GM23248 (cell line): ENCODE measurements around the gene PRH1. TPM values are rescaled to one million over a fixed set of nuclear protein-coding genes. Genes with fewer than 3 reads are reported as not detected.

Source experiments
- DNase-seq: peaks from one replicate; pipeline ENCODE4 v3.0.0-alpha.2; 2015
- H2AFZ ChIP-seq: fragments of 200-600 bp; sonication (generic); 2 replicates; pipeline ENCODE4 v1.6.1; 2016; ENCODE audit warnings: antibody characterized with exemption
- H3F3A ChIP-seq: fragments of 200-600 bp; sonication (generic); 2 replicates; pipeline ENCODE4 v1.6.1; 2016; ENCODE audit warnings: mild to moderate bottlenecking, antibody characterized with exemption, mixed run types; ENCODE audit not compliant: insufficient read depth
- H3K27ac ChIP-seq: fragments of 200-600 bp; sonication (generic); 2 replicates; pipeline ENCODE4 v1.5.1; 2016; ENCODE audit warnings: mild to moderate bottlenecking
- H3K27me3 ChIP-seq: fragments of 200-600 bp; sonication (generic); replicated peaks from 2 replicates; pipeline ENCODE4 v1.6.1; 2016; ENCODE audit warnings: mild to moderate bottlenecking; ENCODE audit not compliant: insufficient read depth
- H3K36me3 ChIP-seq: fragments of 200-600 bp; sonication (generic); 2 replicates; pipeline ENCODE4 v1.6.1; 2016; ENCODE audit warnings: low read depth, mild to moderate bottlenecking
- H3K4me1 ChIP-seq: fragments of 200-600 bp; sonication (generic); 2 replicates; pipeline ENCODE4 v1.6.1; 2016; ENCODE audit warnings: mild to moderate bottlenecking; ENCODE audit not compliant: insufficient read depth
- H3K4me2 ChIP-seq: fragments of 200-600 bp; sonication (generic); one replicate; pipeline ENCODE4 v1.6.1; 2016; ENCODE audit warnings: mild to moderate bottlenecking; ENCODE audit not compliant: unreplicated experiment
- H3K4me3 ChIP-seq: fragments of 200-600 bp; sonication (generic); 2 replicates; pipeline ENCODE4 v1.5.1; 2016; ENCODE audit warnings: mild to moderate bottlenecking
- H3K79me2 ChIP-seq: fragments of 200-600 bp; sonication (generic); 2 replicates; pipeline ENCODE4 v1.6.1; 2016; ENCODE audit warnings: mild to moderate bottlenecking; ENCODE audit not compliant: insufficient read depth
- H3K9ac ChIP-seq: fragments of 200-600 bp; sonication (generic); 2 replicates; pipeline ENCODE4 v1.6.1; 2016; ENCODE audit warnings: mild to moderate bottlenecking
- H3K9me2 ChIP-seq: fragments of 200-600 bp; sonication (generic); 2 replicates; pipeline ENCODE4 v1.6.1; 2016; ENCODE audit warnings: mixed run types, mild to moderate bottlenecking, moderate library complexity; ENCODE audit not compliant: insufficient read depth
- H3K9me3 ChIP-seq: fragments of 200-600 bp; sonication (generic); one replicate; pipeline ENCODE4 v1.6.1; 2017; ENCODE audit warnings: low read depth
- H4K20me1 ChIP-seq: fragments of 200-600 bp; sonication (generic); 2 replicates; pipeline ENCODE4 v1.6.0; 2016; ENCODE audit not compliant: insufficient read depth
- EZH2 ChIP-seq: fragments of 200-600 bp; sonication (generic); IDR thresholded peaks from 2 replicates; pipeline ENCODE4 v1.6.1; 2018; ENCODE audit warnings: antibody characterized with exemption, mild to moderate bottlenecking; ENCODE audit not compliant: insufficient read depth, poor library complexity, severe bottlenecking
- EZH2phosphoT487 ChIP-seq: fragments of 200-600 bp; sonication (generic); IDR thresholded peaks from 2 replicates; pipeline ENCODE4 v1.6.1; 2018; ENCODE audit warnings: antibody characterized with exemption, moderate library complexity, mild to moderate bottlenecking, low read depth; ENCODE audit not compliant: insufficient read depth
- WGBS, 2 experiments: methylation state at CpG; one replicate each; pipeline ENCODE4 v1.1.6; 2015 to 2017; ENCODE audit warnings: low lambda C conversion rate in 2 of 2, low coverage in 1 of 2; ENCODE audit errors: missing lambda C conversion rate in 2 of 2; 5-methylcytosine and 5-hydroxymethylcytosine counted together
- in situ Hi-C: fragments of 300-500 bp; cut with MboI; formaldehyde crosslinking; loops from 2 replicates; pipeline ENCODE4 v1.15.0; 2020
- polyA plus RNA-seq: library from polyadenylated mRNA; unstranded; fragments of >200 nt; fragmentation: Nextera tagmentation; extraction: Ambion mirVana; gene quantifications from 2 replicates; pipeline ENCODE4 v1.2.1, GENCODE V29; 2016
- total RNA-seq: library from RNA; depleted of rRNA; stranded (reverse); fragments of >200 nt; shearing (Covaris generic); gene quantifications from 2 replicates; pipeline ENCODE4 v1.2.3, GENCODE V29; 2014

PRH1 gene
- total and polyA plus RNA-seq, 2 experiments from 2014 or later = 7.3 to 10.7 TPM

DNA sequence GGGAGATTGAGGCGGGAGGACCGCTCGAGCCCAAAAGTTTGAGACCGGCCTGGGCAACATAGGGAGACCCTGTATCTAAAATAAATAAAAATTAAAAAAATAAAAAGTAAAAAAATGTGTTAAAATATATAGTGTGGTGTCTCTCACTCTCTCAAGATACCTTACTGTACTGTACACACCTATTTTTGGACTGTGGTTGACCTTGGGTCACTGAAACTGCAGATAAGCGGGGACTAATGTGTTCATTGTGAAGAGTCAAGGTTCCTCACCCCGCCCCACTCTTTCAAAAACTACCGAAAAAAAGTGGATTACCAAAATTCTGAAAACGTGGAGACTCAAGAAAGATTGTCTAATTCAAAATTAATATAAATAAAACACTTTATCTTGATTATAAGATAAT, 26.3 kb upstream of the PRH1 start:
- Histone ChIP-seq H3K27me3 (no peaks in the 10 kb centered on the region), H2AFZ (no peak overlapping the region), H4K20me1 (no peaks in the 10 kb centered on the region), H3K9ac (no peak overlapping the region), H3F3A (no peaks in the 10 kb centered on the region), H3K4me2 (no peak overlapping the region), H3K27ac (no peak overlapping the region), H3K9me2 (no peaks in the 10 kb centered on the region), H3K9me3 (no peaks in the 10 kb centered on the region), H3K79me2 (no peaks in the 10 kb centered on the region), H3K4me3 (no peak overlapping the region), H3K36me3 (no peaks in the 10 kb centered on the region), H3K4me1 (no peaks in the 10 kb centered on the region)
- in situ Hi-C loops = no loop called here
- TF ChIP-seq EZH2 (no peak), EZH2phosphoT487 (no peak)
- WGBS, 2 experiments = 84 to 85% methylated on average over 8 of the region's 8 CpGs
- DNase-seq = no peak

DNA sequence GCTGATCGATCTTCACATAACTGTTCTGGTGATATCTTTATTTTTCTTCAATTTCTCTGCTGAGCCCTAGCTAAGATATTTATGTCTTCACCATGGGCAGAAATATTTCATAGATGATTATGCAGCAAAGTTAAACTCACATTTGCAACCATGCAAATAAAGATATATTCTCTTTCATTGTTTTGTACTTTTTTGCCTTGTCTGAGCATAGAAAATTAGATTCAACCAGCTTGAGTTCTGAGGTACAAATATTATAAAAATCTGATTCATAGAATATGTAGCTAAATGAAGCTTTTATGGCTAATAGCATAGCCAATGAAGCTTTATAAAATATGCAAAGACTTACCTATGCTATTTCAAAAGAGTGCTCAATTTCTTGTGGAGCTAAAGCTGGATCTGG, 25.4 kb upstream of the PRH1 start, which contains the start of gene TAS2R13:
Gene TAS2R13 (minus strand): TSS at position 101 of the 400 bp plus-strand sequence. CDS start 264 bp downstream, outside the sequence.
- H3K4me2 ChIP-seq = no peak within 1 kb of the TSS
- H3K9me2 ChIP-seq = no peaks in the 10 kb centered on the region
- no peaks in the 10 kb centered on the region for H3K36me3 ChIP-seq
- H3F3A ChIP-seq = no peaks in the 10 kb centered on the region
- H4K20me1 ChIP-seq = no peaks in the 10 kb centered on the region
- no peak within 1 kb of the TSS for H2AFZ ChIP-seq
- no peaks in the 10 kb centered on the region for H3K9me3 ChIP-seq
- H3K27ac ChIP-seq = no peak within 1 kb of the TSS
- in situ Hi-C loops = no loop called here
- H3K27me3 ChIP-seq = no peaks in the 10 kb centered on the region
- no peak for DNase-seq
- no peaks in the 10 kb centered on the region for H3K79me2 ChIP-seq
- H3K4me3 ChIP-seq = no peak within 1 kb of the TSS
- TF ChIP-seq EZH2 (no peak), EZH2phosphoT487 (no peak)
- H3K4me1 ChIP-seq = no peaks in the 10 kb centered on the region
- WGBS, 2 experiments = 90 to 100% methylated on average over 1 of the region's 1 CpG
- no peak within 1 kb of the TSS for H3K9ac ChIP-seq

DNA sequence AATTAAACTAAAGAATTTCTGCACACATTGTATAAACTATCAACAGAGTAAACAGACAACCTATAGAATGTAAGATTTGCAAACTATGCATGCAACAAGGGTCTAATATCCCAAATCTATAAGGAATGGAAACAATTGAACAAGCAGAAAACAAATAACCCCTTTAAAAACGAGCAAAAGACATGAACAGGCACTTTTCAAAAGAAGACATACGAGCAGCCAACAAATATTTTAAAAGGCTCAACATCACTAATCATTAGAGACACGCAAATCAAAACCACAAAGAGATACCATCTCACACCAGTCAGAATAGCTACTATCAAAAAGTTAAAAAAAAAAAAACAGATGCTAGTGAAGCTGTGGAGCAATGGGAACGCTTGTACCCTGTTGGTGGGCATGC, 20.6 kb upstream of the PRH1 start:
- H3K4me1 ChIP-seq = no peaks in the 10 kb centered on the region
- WGBS, 2 experiments = 71 to 74% methylated on average over 4 of the region's 4 CpGs
- H3K9me2 ChIP-seq = no peaks in the 10 kb centered on the region
- no peak for TF ChIP-seq EZH2
- no peak for TF ChIP-seq EZH2phosphoT487
- H2AFZ ChIP-seq = no peak overlapping the region
- no peak overlapping the region for H3K9ac ChIP-seq
- no peak for DNase-seq
- H3K27me3 ChIP-seq = no peaks in the 10 kb centered on the region
- no peaks in the 10 kb centered on the region for H4K20me1 ChIP-seq
- no peak overlapping the region for H3K27ac ChIP-seq
- no peak overlapping the region for H3K4me2 ChIP-seq
- H3K79me2 ChIP-seq = no peaks in the 10 kb centered on the region
- H3K9me3 ChIP-seq = no peaks in the 10 kb centered on the region
- no peaks in the 10 kb centered on the region for H3F3A ChIP-seq
- no peak overlapping the region for H3K4me3 ChIP-seq
- in situ Hi-C loops = no loop called here
- H3K36me3 ChIP-seq = no peaks in the 10 kb centered on the region

DNA sequence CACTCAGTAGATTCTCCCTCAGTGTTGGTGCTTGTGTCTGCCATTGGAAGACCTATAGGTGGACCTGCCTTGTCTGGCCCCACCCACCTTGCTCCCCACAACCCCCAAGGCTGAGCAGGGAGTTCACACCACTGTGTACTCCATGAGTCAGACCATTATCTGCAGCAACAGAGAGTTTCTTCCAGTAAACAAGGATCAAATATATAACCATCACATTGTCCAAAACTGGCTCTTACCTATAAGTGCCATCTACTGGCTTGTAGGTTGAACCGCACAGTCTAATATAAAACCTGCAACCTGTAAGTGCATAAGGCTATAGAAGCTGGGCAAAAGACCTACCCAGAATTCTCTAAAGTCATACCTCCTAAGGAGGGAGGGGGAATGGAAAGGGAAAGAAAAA, 17.4 kb upstream of the PRH1 start:
- 96 to 97% methylated on average over 1 of the region's 1 CpG for WGBS, 2 experiments
- Histone ChIP-seq H3K9ac (no peak overlapping the region), H3K79me2 (no peaks in the 10 kb centered on the region), H3K36me3 (no peaks in the 10 kb centered on the region), H3K27me3 (no peaks in the 10 kb centered on the region), H3K27ac (no peak overlapping the region), H3K9me2 (no peaks in the 10 kb centered on the region), H3K4me1 (no peaks in the 10 kb centered on the region), H4K20me1 (no peaks in the 10 kb centered on the region), H3F3A (no peaks in the 10 kb centered on the region), H3K9me3 (no peaks in the 10 kb centered on the region), H2AFZ (no peak overlapping the region), H3K4me3 (no peak overlapping the region), H3K4me2 (no peak overlapping the region)
- DNase-seq = no peak
- TF ChIP-seq EZH2phosphoT487 (no peak), EZH2 (no peak)
- in situ Hi-C loops = no loop called here

DNA sequence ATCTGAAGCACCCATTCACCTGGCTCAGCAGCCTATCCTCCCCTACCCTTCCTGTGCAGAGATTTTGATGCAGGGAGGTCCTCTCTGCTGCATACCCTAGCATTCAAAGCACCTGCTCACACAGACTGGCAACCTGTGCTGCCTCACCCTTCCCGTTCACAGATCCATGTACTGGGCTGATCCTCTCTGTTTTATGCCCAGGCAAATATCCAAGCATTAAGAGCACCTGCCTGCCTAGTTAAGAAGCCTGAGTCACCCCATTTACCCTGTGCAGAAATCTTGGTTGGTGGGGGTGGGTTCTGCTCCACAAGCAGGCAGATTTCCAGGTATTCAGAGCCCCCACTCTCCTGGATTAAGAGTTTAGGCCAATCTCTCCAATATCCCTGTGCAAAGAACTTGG, 16.9 kb upstream of the PRH1 start:
- H3K9ac ChIP-seq = no peak overlapping the region
- no peaks in the 10 kb centered on the region for H3F3A ChIP-seq
- WGBS, 2 experiments = 69 to 91% methylated on average over 1 of the region's 1 CpG

More for the DNA sequence above, 16.9 kb upstream of the PRH1 start:
- H3K9me2 ChIP-seq = no peaks in the 10 kb centered on the region
- no peak overlapping the region for H3K4me2 ChIP-seq
- in situ Hi-C loops = no loop called here
- no peaks in the 10 kb centered on the region for H4K20me1 ChIP-seq
- no peaks in the 10 kb centered on the region for H3K4me1 ChIP-seq
- no peak for DNase-seq
- H3K36me3 ChIP-seq = no peaks in the 10 kb centered on the region
- no peaks in the 10 kb centered on the region for H3K27me3 ChIP-seq
- H3K27ac ChIP-seq = no peak overlapping the region
- H3K4me3 ChIP-seq = no peak overlapping the region
- no peaks in the 10 kb centered on the region for H3K9me3 ChIP-seq
- no peak overlapping the region for H2AFZ ChIP-seq
- no peaks in the 10 kb centered on the region for H3K79me2 ChIP-seq
- TF ChIP-seq EZH2phosphoT487 = no peak
- TF ChIP-seq EZH2 = no peak
